GM21723 (cell line): ENCODE measurements around the gene TBC1D2B.

Source experiments
- ATAC-seq: cut with Tn5 transposase; IDR thresholded peaks from one replicate; pipeline ENCODE4 v1.9.1; 2021; ENCODE audit warnings: mild to moderate bottlenecking, moderate library complexity; ENCODE audit not compliant: unreplicated experiment

Gene TBC1D2B

DNA sequence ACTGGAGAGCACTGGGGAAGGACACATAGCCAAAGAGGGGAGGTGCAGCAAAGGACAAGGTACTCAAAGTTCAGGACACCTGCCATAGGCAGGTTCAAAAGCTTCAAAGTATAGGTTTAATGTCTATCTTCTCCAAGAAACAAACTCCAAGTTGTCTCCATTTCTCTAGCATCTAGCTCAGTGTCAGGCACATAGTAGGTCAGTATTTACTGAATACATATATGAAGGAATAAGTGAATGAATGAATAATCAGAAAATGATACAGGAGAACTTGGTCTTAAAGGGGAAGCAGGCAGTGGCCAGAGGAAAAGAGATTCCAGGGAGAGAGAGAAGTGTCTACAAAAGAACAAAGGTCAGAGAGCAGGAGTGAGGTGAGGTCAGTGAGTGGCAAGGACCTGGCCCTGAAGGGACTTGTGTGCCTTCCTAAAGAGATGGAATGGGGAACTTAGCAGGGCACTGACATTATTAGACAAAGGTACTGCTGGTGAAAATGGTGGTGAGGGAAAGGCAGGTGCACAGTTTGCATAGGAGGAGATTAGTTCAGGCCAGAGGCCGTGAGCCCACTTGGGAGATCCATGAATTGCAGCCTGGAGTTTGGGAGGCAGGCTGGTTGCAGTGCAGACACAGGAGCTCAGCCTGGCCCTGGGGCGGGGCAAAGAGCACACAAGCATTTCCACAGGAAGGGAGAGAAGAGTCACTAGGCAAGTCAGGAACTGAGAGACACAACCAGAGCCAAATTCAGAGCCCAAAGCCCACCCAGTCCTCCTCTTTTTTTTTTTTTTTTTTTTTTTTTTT, 21.4 kb downstream of the TBC1D2B start:
- ATAC-seq: no peak

DNA sequence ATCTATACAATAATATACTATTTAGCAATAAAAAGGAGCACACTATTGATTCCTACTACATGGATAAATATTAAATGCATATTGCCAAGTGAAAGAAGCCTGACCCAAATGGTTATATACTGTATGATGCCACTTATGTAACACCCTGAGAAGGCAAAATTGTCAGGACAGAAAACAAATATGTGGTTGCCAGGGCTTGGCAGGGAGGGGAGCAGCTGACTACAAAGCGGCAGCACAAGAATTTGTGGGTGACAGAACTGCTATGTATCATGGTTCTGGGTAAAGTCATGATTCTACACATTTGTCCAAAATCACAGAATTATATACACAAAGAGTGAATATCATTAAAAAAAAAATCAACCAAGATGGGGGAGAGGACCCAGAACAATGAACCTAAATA, 22.5 kb downstream of the TBC1D2B start:
- ATAC-seq: no peak

DNA sequence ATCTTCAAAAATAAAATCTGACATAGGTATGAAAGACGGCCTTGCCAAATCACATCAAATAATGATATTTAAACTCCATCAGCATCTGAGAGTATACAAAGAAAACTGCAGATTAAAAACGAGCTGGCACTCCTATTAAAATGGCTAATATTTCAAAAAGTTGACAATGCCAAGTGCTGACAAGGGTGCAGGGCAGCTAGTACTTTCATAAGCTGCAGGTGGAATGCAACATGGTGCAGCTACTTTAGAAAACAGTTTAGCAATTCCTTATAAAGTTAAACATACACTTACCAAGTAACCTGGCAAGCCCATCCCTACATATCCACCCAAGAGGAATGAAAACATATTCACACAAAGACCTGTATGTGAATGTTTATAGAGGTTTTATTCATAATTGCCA, 23.0 kb downstream of the TBC1D2B start:
- no peak for ATAC-seq

DNA sequence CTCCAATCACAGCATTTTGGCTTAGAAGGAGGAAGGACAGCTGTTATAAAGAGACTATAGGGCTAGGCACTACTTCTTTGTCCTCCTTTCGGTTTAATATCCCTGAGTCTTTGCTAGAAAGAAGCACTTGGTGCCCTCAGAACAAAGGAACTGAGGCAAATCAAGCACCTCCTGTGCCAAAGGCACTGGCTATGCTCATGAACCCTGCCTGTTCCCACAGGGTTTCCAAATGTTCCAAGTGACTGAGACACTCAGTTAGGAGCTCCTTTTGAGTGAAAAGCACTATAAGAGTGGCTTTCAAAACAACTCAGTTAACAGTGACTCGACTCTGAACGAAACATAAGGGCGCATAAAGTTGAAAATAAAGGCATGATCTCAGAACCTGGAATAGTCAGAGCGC, 25.0 kb downstream of the TBC1D2B start:
- ATAC-seq: no peak

DNA sequence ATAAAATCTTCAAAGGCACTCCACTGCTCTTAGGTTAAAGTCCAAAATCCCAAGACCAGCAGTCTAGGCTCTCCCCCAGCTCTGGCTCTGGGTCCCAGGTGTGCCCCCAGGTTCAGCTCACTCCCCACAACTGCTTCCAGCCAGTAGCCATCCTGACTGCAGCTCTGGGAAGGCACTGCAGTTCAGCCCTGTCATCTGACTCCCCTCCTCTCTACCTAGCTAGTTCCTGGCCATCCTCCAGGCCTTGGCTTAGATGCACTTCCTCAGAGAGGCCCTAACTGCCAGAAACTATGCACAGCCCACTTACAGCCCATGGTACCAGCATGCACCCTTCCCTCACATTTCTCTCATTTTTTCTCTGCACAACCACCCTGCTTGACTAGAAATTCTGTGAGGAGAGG, 25.5 kb downstream of the TBC1D2B start:
- ATAC-seq: no peak

DNA sequence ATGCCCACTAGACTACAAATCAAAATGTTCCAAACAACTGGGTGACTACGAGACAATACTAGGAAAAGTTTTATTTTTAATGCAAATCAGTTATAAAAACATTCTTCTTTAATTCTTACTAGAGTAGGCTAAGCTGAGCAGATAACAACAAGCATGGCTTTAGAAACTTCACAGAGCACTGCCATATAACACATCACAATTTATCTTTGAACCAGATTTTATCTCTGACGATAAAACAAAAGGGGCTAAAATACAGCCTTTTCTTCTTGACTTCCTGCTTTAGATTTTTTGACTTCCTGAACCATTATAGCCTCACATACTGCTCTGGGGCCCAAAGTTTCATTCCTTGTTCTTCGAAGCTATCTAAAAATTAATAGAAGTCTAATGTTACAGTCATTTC, 25.9 kb downstream of the TBC1D2B start:
- ATAC-seq: no peak

DNA sequence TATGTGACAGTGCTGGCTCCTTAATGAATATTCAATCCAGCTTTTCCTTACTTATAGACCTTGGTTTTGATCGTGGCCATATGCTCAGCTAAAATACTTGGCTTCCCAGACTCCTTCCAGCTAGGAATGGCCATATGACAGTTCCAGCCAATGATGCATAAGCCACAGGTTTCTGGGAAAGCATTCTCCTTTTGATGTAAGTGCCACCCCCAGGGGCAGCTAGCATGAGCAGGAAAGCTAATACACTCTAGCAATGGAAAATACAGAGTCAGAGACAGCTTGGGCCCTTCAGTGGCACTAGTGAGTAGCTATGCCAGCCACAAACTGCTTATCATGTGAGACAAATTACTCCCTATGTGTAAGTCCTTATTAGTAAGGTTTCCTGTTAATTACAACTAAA, 26.7 kb downstream of the TBC1D2B start:
- ATAC-seq: no peak

DNA sequence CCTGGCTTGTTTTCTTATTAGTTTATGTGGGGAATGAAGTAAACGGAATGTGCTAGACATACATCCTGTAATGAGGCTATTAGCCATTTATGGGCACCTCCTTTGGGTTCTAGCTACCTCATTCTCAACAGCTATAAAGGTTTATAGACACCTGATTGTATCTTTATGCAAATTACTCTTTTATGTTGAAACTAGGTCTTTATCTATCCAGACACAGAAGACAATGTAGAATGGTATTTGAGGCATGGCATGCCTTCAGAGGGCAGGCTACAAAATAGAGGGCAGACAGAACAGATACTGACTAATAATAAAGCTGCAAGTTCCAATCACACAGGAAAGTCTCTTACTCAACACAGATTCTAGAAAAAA, 27.1 kb downstream of the TBC1D2B start:
- ATAC-seq: no peak

DNA sequence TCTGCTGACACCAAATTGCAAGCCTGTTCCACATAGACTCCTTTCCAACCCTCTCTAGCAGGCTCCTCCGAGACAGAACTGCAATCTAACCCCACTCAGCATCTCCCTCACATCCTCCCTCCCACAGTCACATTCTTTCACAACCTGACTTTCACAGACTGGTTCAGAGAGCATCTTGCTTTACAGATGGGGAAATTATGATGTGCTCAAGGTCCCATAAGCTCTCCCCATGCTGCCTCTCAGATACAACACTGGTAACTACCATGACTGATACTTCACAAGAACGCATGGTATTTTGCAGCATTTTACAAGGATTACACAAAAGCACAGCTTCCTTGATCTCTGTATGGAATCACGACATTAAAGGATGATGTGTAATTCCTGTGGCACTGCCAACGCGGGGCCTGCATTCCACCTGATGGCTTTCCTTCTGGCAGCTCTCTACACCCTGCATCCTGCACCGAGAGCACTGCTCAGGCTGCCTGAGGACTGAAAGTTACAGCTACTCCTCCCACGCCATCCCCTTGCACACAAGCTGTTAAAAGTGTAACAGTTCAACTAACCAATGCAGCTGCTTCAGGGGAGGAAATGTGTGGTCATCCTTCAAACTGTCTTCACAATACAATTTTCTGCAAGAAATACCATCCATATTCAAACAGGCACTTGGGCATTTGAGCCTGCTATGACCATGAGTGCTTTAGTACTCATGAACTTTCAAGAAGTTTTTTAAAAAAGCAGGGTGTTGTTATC, 27.6 kb downstream of the TBC1D2B start:
- ATAC-seq: peak; percentile 74

DNA sequence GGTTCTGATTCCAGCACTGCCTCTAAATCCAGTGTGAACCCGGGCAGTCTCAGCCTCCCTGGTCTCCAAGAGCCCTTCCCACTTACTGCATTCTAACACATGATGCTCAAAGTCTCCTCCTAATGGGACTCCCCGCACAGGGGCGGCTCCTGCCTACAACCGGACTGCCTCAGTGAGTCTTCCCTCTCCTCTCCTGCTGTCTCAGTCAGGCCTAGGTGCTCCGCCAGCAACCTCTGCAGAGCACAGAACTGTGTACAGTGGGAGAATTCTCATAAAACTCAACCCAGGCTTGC, 28.9 kb downstream of the TBC1D2B start:
- no peak for ATAC-seq

DNA sequence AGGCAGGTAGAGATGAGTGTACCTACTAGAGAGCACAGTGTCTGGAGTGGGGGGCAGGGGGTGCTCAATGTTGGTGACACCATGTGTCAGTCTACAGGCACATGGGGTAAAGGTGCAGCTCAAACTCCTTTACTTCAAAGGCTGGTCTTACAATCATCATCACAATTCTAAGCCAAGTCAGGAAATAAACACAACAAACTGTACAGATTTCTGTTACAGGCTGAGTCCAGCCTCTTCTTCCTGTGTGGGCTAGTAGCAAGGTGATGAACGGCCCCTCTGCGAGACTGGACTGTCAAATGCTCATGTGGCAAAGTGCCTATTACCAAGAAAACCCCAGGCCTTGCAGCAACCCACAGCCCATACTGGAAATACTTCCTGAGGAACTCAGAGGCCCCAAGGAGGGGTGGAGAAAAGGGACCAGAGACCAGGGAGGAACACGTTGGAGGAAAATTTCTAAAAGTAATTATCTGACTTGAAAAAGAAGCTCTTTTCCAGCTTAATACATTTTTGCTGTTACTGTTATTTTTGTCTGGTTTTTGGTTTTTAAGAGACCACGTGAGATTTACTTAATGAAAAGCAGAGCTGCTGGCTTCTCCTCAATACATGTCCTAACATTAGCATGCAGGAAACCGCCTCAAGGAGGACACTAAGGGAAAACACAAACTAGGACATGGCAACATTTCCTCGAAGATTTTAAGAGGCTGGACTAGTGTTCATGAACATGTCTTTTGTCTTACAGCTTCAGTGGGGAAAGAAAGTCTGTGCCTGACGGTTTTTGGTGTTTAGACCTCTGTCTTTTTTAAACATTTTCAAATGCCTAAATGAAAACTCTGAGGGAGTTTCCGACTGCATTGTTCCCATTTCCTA, 29.5 kb downstream of the TBC1D2B start:
- ATAC-seq: no peak

DNA sequence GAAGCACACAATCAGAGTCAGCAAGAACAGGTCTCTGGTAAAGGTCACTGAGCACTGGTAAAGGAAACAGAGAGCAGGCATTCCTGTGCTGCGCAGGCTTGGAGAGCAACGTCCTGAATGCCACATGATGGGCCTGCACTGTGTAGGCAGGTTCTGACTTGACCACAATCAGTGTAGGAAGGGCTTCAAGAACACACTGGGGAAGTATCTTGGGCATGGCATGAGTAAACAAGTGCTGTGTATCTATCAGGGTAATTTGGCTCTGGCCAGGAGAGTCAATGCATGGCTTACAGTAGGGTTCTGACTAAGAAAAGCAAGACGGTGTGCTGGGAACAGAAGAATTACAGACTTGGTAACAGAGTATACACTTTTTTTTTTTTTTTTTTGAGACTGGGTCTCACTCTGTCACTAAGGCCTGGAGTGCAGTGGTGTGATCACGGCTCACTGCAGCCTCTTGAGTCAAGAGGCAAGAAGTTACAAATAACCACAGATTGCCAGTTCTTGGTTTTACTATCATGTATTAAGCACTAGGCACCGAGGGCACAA, 30.6 kb downstream of the TBC1D2B start:
- ATAC-seq: no peak

DNA sequence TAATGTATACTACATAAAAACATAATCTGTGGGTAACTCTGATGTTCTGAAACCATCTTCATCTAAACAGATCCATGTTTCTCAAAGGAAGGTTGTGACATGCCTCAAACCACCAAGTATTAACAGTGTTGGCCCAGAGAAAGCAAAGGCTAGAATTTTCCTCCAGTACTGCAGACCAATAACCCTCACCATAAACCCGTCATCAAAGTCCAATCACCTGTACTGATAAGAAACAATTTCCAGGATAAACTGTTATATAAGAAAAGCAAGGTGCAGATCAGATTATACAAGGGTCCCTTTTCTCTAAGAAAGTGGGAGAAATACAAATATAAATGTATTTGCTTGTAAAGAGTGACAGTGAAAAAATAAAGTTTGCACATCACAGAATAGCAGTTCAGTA, 32.3 kb downstream of the TBC1D2B start:
- no peak for ATAC-seq

DNA sequence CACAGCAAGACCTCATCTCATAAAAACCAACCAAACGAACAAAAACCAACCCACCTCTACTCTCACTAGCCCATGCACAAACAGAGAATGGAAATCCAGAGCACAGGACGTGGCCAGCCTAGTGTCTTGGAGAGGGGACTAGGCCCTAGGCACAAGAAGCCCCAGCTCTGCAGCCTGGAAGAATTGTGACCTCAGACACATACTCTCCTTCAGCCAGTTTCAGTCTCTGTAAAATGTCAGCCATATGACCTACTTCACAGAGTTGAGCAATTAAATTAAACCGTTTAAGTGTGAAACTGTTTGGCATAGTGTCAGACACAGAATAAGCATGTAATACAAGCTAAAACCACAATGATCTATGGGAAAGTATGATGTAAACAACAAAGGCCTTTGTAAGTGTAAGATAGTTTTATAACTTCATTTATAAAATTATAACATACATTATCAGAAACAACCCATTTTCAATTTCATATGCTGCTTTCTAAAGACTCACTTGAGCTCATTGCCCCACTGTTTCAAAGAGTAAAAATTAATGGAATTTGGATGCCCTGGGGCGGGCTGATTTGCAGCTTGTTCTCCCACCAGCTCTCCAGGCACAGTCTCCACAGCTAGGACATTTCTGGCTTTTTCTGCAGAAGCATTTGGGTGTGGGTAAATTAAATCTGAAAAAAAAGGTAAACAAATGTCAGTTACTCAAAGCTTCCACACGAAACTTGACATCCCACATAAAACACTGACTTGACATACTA, 32.9 kb downstream of the TBC1D2B start:
- ATAC-seq: no peak

DNA sequence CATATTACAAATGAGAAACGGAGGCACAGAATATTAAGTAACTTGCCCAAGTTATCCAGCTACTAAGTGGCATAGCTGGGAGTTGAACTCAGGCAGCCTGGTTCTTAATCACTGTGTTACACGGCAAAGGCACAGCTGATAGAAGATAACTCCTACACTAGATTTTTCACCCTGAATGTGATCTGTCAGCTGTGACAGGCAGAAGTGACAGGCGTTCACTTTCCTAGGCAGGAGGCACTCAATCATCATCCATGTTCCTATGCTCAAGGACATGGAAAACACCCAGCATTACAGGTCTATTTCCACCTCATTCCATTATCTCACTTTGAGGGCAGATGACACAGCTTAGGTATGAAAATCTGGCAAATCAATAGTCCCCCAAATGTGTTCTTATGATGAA, 35.6 kb downstream of the TBC1D2B start:
- no peak for ATAC-seq

DNA sequence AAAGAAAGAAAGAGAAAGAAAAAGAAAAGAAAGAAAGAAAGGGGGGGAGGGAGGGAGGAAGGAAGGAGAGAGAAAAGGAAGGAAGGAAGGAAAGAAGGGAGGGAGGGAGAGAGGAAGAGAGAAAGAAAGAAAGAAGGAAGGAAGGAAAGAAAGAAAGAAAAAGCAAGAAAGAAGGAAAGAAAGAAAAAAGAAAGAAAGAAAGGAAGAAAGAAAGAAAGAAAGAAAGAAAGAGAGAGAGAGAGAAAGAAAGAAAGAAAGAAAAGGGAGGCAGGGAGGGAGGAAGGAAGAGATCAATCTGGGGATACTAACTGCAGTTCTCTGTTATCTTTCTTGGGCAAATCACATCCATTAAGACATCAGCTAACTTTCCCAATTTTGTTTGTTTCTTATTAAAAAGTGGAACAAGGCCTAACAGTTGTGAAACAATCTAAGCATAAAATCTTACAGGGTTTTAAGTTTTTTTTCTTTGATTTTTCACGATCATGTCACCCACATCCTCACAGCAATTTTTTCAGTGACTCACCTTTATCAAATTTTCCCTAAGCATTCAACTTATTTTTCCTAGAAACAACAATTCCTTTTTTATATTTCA, 36.8 kb downstream of the TBC1D2B start:
- no peak for ATAC-seq

DNA sequence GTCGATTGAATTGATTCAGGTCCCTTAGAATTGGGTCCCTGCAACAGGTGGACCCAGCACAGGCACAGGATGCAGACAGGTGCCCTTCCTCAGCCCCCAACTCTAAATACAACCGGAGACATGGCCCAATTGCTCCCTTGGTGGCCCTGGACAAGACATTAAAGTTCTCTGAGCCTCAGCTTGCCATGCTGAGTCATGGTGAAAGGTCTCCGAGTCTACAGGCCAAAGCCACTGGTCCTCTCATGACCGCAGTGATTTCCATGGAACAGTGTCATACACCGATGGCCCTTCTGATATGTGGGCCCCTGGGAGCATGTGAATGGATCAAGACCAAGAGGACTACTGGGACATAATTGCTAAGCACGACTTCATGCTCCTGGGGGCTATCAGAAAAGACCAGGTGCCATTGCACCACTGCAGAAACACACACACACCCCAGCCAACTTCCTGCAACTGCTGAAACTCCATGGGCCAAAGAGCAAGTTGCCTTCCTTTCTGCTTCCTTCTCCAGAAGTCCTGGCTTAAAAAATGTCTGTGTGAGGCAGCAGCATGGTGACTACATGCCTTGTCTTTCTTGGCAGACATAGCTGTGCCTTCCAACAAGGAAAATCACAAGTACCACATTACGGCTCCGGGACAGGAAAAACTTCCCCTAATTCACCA, 38.8 kb downstream of the TBC1D2B start:
- no peak for ATAC-seq

DNA sequence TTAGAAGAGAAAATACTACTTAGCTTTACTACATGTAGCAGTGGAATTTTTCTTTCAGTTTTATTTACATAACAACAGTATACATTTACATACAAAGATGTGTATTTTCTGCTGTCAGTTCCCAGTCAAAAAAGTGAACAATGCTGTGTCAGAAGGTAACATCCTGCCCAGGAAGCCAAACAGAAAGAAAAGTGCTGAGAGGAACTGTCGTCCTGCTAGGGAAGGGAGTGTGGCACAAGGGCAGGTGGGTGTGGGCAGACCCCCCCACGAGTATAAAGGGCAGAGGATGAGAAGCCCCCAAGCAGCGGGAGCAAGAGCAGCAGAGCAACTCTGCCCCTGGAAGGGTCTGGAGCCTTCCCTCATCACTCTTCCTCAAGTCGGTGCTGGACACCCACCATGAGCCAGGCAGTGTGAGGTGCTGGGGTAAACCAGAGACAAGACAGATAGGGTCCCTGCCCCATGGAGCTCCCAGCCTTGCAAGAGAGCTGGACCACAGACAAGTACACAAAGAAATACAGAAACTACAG, 39.7 kb downstream of the TBC1D2B start:
- ATAC-seq: no peak

DNA sequence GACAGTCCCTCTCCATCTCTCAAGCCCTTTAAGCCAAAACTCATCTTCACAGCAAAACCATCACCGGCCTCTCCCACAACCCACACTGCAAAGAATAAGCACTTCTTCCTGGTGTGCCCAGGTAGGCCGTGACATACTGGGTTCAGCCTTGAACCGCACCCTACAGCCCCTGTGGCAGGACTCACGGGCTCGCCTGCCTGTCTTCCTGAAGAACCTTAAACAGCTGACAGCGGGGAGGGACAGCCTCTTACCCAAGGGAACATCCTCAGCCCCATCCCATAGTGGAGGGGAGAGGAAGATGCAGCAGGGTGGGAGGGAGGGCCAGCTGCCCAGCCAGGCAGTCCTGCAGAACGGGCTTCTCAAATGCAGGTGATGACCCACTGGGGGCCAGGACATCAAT, 40.2 kb downstream of the TBC1D2B start:
- no peak for ATAC-seq
